Epithelial cell of proximal tubule (primary cell): ENCODE data around the gene USP9X. TPM values are rescaled to one million over a fixed set of nuclear protein-coding genes. Genes with fewer than 3 reads are reported as not detected.
"Not testable (repeated sequence)": the region's sequence is repeated elsewhere in the genome, so short reads cannot be mapped to it uniquely, and the experiment has no call there.

ENCODE experiments used
- DNase-seq: peaks from one replicate; pipeline ENCODE4 v3.0.0-alpha.2; 2011; ENCODE audit warnings: low read depth
- H3K4me3 ChIP-seq: 2 replicates; pipeline ENCODE4 v1.5.1; 2011; ENCODE audit warnings: low read depth, mild to moderate bottlenecking, low read length
- total RNA-seq: library from RNA; depleted of rRNA; stranded (reverse); fragments of >200 nt; gene quantifications from 2 replicates; pipeline ENCODE4 v1.2.3, GENCODE V29; 2015
- TF ChIP-seq, protein P1 (sequence below): conservative IDR thresholded peaks from 2 replicates; pipeline ENCODE4 v1.5.1; 2012; ENCODE audit warnings: low read depth, mild to moderate bottlenecking, low read length

The USP9X gene
- total RNA-seq, 1 donor from 2014 or later = 34.8 TPM

DNA sequence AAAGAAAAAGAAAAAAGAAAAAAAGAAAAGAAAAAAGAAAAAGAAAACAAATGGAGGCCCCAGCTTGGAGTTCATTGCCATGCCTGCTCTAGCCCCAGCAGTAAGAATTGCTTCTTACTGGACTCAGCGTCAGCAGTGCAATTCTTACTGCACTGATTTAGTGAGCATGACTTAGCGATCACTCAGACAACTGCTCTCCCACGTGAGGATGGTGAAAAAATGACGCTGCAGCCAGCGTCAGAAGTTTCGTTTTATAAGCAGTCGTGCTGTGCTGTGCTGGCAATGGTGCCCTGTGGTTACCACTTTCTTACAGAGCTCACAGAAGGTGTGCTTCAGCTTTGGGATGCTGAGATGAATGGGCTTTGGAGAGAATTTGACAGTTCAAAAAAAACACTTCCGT lies 180.4 kb downstream of the USP9X start:
- H3K4me3 ChIP-seq = peak overlapping the region; percentile 23
- TF ChIP-seq, protein P1, sequence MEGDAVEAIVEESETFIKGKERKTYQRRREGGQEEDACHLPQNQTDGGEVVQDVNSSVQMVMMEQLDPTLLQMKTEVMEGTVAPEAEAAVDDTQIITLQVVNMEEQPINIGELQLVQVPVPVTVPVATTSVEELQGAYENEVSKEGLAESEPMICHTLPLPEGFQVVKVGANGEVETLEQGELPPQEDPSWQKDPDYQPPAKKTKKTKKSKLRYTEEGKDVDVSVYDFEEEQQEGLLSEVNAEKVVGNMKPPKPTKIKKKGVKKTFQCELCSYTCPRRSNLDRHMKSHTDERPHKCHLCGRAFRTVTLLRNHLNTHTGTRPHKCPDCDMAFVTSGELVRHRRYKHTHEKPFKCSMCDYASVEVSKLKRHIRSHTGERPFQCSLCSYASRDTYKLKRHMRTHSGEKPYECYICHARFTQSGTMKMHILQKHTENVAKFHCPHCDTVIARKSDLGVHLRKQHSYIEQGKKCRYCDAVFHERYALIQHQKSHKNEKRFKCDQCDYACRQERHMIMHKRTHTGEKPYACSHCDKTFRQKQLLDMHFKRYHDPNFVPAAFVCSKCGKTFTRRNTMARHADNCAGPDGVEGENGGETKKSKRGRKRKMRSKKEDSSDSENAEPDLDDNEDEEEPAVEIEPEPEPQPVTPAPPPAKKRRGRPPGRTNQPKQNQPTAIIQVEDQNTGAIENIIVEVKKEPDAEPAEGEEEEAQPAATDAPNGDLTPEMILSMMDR = no peak
- no peak for DNase-seq

DNA sequence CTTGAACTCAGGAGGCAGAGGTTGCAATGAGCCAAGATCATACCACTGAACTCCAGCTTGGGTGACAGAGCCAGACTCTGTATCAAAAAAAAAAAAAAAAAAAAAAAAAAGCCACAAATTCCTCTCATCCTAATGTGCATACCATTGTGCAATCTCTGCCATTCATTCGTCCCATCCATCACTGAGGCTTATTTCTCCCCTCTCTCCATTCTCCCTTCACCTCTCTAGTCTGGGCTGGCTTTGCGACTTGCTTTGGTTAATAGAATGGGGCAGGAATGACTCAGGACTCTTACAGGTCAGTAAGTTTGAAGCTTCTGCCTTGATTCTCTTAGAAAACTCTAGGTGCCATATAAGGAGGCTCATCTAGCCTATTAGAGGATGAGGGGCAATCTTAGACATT lies 188.4 kb downstream of the USP9X start:
- TF ChIP-seq, protein P1 = no peak
- DNase-seq = no peak
- H3K4me3 ChIP-seq = no peak overlapping the region

DNA sequence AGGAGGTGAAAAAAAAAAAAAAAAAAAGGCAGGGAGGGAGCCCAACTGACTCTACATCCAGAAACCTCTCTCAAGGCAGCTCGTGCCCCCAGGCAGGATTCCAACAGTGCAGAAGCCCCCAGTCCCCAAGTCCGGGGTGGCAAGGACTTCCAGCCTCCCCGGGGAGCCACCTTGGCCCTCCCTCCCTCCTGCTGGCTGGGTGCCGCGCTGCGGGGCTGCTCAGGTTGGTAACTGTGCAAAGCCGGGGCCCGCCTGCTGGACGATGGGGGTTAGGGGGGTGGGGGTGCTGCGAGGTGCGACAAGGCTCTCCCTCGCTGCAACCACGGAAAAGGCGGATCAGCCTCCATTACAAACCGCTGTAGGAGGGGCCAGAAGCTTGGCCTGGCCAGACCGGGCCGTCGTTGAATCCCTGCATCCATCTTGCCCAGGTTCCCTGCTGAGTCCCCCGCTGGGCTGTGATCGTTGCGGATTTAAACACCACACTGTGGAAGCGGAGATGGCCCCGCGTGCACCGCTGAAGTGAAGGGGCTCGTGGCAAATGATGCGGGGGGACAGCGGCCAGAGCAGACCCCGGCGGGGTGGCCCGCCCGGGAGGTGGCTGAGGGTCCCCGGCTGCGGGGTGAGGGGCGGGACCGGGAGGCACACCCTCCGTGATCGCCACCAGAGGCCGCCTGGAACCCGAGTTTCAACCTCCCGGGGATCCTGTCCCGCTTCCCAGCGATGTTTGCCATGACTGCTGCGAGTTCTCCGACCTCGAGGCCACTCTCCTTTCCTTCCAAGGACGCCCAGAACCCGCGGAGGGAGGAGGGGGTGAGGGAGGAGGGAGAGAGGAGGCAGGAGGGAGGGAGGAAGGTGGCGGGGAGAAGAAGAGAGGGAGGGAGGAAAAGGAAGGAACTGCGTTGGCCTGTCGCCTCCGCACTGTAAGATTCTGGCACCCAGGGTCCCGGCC lies 190.7 kb downstream of the USP9X start:
- TF ChIP-seq, protein P1 = peak; percentile 48
- peak overlapping the region; percentile 53 for H3K4me3 ChIP-seq
- no peak for DNase-seq

DNA sequence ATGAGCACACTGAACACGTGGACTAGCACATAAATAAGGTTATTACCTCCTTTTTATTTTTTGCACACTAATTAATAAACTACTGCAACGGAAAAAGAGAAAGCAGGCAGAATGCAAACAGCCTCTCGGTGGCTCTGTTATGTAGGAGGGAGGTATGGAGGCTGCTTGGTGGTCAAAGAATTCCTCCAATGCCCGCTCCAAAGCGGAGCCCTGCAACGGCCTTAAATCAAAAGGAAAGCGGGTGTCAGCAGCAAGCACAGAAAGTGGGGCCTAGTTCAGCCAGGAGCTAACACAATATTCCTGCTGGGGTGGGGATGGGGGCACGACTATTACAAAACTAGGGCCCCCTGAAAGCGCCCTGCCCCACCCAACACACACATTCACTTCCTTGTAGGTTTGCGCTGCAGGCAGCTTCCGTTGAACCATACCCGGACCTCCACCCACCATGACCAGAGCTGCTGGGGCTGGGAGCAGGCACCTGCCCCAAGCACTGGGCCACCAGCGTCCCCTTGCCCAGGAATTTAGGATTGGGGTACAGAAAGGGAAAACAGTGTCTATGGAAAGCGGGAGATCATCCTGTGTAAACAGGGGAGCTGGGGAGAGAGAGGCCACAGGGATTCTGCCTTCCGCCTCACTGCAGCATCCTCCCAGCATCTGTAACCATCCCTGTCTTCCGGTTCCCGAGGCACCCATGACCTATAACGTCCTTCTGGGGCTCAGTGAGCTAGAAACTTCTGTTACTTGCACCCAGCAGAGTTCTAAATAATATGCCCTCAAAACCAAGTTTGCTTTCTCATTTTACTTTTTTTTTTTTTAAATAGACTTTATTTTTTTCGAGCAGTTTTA lies 191.6 kb downstream of the USP9X start:
- no peak for DNase-seq
- TF ChIP-seq, protein P1 = no peak
- H3K4me3 ChIP-seq = peak overlapping the region; percentile 53

DNA sequence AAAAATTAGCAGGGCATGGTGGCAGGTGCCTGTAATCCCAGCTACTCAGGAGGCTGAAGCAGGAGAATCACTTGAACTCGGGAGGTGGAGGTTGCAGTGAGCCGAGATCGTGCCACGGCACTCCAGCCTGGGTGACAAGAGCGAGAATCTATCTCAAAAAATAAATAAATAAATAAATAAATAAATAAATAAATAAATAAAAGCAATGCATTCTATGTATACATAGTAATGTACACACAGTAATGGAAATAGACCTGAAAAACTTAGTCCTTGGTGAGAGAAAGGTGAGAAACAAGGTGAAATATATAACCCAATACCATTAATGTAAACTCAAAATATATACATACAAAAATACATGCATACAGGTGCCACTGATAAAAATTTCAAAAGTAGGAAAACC lies 197.1 kb downstream of the USP9X start:
- DNase-seq, H3K4me3 ChIP-seq: not testable (repeated sequence)

DNA sequence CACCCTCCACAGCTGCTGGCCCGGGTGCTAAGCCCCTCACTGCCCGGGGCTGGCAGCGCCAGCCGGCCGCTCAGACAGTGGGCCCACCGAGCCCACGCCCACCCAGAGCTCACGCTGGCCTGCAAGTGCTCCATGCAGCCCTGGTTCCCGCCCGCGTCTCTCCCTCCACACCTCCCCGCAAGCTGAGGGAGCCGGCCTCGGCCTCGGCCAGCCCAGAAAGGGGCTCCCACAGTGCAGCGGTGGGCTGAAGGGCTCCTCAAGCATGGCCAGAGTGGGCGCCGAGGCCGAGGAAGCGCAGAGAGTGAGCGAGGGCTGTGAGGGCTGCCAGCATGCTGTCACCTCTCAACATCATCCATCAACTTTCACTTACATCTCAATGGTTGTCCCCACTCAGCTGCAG lies 200.7 kb downstream of the USP9X start:
- H3K4me3 ChIP-seq, DNase-seq: not testable (repeated sequence)

Other genes starting within 250 kb of the USP9X start
- gene DDX3X, start 248.7 kb downstream of the USP9X start, total RNA-seq = 87.6 and 202 TPM in 2 replicates